ENCODE data around the gene CALML4.
"Not testable (repeated sequence)": the region's sequence is repeated elsewhere in the genome, so short reads cannot be mapped to it uniquely, and the experiment has no call there.

CALML4 gene

GRCh38 chr15:68208136-68208535, 3.0 kb upstream of the CALML4 start:
- DNase-seq (ENCODE audit: low read depth), result no peak

DNA sequence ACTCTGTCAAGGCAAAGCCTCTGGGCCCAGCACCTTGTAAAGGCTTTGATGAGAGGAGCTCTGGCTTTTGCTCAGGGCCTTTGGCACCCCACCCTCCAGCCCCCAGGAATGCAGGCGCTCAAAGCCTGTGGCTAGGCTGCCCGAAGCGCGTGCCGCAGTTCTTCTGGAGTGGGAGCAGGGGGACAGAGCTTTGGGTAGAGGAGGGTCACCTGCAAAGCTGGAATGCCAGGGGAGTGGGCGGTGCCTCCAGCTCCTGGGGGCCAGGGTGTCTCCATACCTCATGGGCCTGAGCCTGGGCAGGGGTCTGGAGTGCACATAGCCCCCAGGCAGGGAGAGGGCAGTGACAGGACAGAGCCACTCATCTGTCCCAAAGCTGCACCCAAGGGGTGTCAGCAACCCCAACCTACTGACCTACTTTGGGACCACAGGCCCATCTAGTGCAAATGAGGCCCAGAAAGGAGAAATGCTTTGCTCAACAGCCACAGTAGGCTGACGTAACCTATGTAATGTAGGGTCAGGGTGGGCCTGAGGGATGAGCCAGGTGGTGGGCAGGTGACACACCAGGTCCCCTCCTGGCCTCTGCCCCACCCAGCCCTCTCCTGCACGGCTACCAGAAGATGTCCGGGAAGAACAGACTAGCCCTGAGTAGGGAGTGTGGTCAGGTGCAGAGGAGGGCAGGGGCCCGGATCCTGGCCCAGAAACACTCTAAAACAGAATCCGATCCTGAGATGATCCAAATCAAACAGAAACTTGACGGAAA, 2.2 kb upstream of the CALML4 start:
- DNase-seq (ENCODE audit: low read depth), result no peak

GRCh38 chr15:68206711-68207151, 1.6 kb upstream of the CALML4 start:
- no peak for DNase-seq (ENCODE audit: low read depth)

- no peak for DNase-seq (ENCODE audit: low read depth)
Observed at GRCh38 chr15:68205954-68206539, 915 bp upstream of the CALML4 start.

- no peak for DNase-seq (ENCODE audit: low read depth)
Observed at GRCh38 chr15:68205558-68205944, 419 bp upstream of the CALML4 start.

DNA sequence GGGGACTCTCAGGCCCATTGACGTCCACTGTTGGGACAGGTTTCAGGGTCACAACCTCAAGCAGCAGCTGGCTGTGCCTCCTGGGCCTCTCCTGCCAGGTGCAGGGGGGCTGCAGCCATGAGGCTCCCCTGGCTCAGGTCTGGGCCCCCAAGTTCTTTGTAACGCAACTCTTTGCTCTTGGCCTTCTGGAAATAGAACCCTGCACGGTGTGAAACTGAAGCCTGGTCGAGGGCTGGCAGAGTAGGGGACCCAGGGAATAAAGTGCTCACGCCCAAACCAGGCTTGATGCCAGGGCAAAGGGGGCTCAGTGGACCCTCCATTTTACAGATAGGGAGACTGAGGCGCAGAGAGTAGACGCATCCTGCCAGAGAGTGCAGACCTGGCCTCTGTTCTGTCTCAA, 771 bp downstream of the CALML4 start:
- no peak for DNase-seq (ENCODE audit: low read depth)

DNA sequence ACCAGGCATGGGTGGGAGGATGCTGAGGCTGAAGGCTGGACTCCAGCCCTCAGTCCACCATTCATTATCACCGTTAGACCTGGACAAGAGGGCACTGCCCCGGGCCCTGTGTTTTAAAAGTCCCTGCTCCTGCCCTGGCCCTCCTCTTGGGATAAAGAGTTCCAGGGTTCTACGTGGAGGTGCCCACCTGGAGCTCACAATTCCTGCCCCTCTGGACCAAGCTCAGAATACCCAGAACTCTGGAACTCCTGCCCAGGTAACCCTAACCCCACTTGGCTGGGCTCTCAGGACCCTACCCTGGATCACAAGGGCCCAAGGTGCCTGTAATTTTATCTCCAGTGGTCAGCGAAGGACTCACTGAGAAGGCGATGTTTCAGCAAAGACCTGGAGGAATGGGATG, 1.2 kb downstream of the CALML4 start:
- no peak for DNase-seq (ENCODE audit: low read depth)

DNA sequence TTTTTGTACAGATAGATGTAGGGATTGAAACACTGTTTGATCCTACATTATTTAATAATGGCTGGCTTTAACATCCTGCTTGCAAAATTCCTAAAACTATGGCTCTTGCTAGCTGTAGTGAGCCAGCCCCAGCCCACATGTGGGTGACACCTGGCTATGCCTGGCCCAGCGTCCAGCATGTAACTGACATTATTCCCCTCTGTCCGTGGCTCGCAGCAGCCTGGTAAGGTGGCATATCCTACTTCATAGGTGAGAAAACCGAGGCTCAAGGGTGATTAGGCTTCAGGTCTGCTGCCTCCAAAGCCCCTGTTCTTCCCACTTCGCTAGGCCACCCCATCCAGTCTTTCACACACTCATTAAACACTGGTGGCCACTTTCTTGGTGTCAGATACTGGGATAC, 1.6 kb downstream of the CALML4 start:
- DNase-seq (ENCODE audit: low read depth), result no peak

DNA sequence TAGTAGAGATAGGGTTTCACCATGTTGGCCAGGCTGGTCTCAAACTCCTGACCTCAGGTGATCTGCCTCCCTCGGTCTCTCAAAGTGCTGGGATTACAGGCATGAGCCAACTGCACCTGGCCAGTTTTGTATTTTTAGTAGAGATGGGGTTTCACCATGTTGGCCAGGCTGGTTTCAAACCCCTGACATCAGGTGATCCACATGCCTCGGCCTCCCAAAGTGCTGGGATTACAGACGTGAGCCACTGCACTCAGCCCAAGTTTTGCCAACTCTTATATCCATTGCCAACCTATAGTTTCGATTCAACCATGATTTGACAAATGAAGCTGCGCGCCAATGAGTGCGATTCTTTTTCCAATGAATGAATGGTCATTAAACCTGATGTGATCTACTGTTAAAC, 2.1 kb downstream of the CALML4 start:
- not testable (repeated sequence) for DNase-seq (ENCODE audit: low read depth)

GRCh38 chr15:68201879-68202261, 3.3 kb downstream of the CALML4 start:
- no peak for DNase-seq (ENCODE audit: low read depth)

- DNase-seq (ENCODE audit: low read depth), result no peak
Observed at GRCh38 chr15:68201153-68201878, 3.8 kb downstream of the CALML4 start.

DNA sequence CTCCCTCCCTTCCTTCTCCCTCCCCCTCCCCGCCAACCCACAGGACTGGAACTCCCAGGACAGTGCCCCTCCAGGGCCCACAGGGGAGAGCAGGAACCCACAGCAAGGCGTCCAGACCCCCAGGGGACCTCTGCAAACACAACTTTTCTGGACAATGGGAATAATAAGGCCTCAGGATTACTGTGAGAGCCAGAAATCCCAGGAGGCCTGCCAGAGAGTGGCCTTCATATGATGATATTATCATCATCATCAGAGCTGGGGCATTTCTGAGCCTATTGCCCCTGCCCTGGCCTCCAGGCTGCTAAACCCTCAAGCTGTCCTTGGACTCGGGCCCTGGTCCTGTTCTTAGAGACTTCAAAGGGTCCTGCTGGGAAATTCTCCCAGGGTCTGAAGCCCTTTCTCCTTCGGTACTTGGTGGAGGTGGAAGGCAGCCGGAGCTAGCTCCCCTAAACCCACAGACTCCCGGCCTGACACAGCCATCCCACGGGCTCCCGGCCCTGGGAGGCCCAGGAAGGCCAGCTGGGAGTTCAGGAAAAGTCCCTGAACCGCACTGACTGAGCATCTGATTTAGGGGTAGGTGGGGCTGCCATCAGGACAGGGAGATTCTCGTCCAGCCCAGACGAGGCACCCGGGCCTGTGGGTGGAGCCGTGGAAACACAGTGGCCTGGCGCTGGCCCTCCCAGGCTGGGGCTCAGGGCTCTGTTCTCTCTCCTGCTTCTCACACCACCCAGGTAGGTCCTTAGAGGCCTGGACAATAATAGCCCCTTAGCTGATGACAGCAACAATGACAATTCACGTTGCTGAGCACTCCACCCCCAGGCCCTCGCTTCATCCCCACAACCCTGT, 4.9 kb downstream of the CALML4 start:
- no peak for DNase-seq (ENCODE audit: low read depth)

- no peak for DNase-seq (ENCODE audit: low read depth)
Observed at GRCh38 chr15:68199340-68199739, 5.8 kb downstream of the CALML4 start.

DNA sequence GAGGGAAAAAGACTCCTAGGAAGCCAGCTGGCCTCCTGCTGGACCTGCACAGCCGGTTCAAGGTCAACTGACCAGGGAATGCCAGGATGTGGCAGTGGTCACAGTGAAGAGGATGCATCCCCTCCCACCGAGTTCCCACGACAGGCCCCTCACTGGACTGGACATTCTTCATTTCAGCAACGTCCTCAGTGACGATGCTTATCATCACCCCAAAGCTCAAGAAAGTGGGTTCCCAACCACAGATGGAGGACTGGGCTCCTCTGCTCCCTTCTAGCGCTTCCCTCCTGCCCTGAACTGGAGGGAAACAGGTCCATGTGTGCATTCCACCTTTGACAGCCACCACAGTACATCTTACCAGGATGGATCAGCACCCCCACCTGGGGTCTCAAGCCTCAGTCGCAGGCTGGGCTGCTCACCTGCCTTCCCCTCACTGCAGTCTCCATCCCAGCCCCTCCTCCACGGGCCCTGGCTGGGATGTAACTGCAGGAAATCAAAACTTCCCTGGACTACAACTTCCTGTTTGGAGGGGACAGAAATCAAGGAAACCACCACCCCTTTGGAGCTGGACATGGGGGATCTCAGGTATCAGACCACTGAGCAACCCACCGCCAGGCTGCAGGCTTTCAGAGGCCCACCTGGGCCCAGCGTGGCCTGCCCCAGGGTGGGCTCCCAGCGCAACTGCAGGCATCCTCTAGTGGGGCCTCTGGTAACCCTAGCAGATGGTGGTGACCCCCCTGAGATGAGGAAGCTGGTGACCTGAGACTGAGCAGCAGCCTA, 7.3 kb downstream of the CALML4 start:
- DNase-seq (ENCODE audit: low read depth), result no peak

- no peak for DNase-seq (ENCODE audit: low read depth)
Observed at GRCh38 chr15:68197170-68197492, 8.0 kb downstream of the CALML4 start.

DNA sequence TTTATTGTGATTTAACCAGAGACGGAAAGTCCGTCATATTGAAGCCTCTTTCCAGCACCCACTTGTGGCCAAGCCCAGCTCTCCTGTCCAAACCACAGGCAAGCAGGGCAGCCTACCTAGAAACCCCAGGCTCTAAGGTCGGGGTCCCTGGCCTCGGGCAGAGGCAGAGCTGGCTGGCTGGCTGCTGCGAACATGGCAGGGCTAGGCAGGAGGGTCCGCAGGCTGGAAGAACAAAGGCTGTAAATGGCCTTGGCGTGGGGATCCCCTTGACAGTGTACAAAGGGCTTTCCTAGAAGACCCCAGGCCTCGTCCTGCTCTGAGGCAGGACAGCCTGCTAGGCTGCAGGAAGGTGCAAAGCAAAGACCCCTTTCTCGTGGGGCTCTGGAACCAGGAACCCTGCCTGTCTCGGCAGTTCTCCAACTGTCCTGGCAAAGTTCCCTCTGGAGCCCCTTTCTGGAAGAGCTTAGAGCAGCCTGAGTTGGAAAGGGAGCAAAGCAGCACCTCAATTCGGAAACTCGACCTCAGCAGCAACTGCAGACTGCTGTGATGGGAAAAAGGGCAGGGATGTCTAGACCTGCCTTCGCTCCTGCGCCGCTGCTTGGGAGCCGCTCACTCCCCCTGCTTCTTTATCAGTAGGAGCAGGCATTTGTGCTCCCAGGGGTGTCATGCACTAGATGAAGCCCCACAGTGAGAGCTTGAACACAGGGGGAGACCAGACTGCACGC, 8.5 kb downstream of the CALML4 start:
- DNase-seq (ENCODE audit: low read depth), result no peak

DNA sequence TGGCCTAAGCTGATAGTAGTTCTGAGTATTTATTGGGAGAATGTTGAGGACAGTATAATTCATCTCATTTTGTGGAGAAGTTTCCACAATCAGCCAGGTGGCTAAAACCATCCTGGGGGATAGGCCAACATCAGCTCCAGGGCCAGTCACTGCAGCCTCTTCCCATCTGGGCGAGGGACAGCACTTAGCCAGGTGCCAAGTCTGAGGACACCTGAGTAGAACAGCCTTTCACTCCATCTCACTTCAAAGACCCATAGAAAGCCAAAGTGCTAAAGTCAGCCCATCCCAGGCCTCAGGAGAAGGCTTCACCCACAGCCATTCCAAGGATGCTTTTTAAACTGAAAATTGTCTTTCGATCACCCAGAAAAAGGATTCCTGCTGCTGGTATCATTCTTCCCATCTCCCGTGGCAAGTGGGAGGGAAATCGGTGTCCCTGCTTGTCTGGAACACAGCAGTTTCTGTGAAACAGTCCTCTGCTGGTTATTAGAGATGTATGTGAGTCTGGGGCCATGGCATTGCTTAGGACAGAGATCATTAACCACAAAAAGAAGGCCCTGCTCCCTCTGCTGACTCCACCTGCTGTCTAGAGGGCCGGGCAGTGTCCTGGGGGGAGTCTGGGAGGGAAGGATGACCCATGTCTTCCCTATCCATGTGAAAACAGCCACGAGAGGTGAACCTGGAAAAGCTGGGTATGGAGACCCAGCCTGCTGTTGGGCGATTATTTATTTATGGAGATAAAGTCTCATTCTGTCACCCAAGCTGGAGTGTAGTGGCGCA, 9.6 kb downstream of the CALML4 start:
- no peak for DNase-seq (ENCODE audit: low read depth)

GRCh38 chr15:68192804-68193486, 12.2 kb downstream of the CALML4 start:
- no peak for DNase-seq (ENCODE audit: low read depth)

- no peak for DNase-seq (ENCODE audit: low read depth)
Observed at GRCh38 chr15:68192117-68192516, 13.0 kb downstream of the CALML4 start.

- DNase-seq (ENCODE audit: low read depth), result no peak
Observed at GRCh38 chr15:68191555-68191954, 13.6 kb downstream of the CALML4 start.
